Prostate gland (tissue), 2 donors: Measurements from ENCODE around the gene TFPI.

Experiments
- POLR2A ChIP-seq: fragments of 450-650 bp; IDR thresholded peaks from one replicate; pipeline ENCODE4 v1.6.1; 2016; ENCODE audit warnings: antibody characterized with exemption, mild to moderate bottlenecking
- TF ChIP-seq, protein P1 (sequence below), 4 experiments: fragments of 200-600 bp in 2 of 4; fragments of 450-650 bp in 2 of 4; sonication (generic) in 2 of 4; IDR thresholded peaks; 1 replicate in 3 of 4; 2 replicates in 1 of 4; pipeline ENCODE4 v1.5.1; 2016 to 2019; ENCODE audit warnings: antibody characterized with exemption in 4 of 4, mild to moderate bottlenecking in 2 of 4, moderate library complexity in 2 of 4

DNA sequence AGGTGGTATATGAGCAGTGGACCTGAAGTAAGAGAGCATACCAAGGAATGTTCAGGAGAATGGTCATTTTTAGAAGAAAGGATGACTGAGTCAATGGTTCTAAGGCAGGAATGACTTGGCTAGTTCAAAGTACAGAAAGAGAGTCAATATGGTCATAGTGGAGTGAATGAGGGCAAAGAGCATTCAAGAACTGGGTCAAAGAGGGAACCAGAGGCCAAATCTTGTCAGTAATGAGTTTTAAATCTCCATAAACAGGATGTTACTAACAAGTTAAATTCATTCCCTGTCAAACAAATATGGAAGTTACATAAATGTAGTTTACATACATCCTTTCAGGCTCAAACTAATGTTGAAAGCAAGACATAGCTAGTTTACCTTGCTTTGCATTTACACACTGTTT lies 122.3 kb downstream of the TFPI start:
- TF ChIP-seq, protein P1, sequence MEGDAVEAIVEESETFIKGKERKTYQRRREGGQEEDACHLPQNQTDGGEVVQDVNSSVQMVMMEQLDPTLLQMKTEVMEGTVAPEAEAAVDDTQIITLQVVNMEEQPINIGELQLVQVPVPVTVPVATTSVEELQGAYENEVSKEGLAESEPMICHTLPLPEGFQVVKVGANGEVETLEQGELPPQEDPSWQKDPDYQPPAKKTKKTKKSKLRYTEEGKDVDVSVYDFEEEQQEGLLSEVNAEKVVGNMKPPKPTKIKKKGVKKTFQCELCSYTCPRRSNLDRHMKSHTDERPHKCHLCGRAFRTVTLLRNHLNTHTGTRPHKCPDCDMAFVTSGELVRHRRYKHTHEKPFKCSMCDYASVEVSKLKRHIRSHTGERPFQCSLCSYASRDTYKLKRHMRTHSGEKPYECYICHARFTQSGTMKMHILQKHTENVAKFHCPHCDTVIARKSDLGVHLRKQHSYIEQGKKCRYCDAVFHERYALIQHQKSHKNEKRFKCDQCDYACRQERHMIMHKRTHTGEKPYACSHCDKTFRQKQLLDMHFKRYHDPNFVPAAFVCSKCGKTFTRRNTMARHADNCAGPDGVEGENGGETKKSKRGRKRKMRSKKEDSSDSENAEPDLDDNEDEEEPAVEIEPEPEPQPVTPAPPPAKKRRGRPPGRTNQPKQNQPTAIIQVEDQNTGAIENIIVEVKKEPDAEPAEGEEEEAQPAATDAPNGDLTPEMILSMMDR (IDR thresholded peaks at IDR 0.05): no peak
- TF ChIP-seq POLR2A: no peak
